Cardiac atrium fibroblast (primary cell): Measurements from ENCODE around the gene MYH15. TPM values are rescaled to one million over a fixed set of nuclear protein-coding genes. Genes with fewer than 3 reads are reported as not detected.

Source experiments
- total RNA-seq: library from RNA; depleted of rRNA; stranded (reverse); fragments of >200 nt; gene quantifications from 2 replicates; pipeline ENCODE4 v1.2.3, GENCODE V29; 2015

The MYH15 gene
- total RNA-seq = 0.18 and 0.97 TPM in 2 replicates

GRCh38 chr3:108510496-108510895 lies at the start of gene MYH15:
Gene MYH15, minus strand, starts transcription at chr3:108510596. Its CDS starts 66 bp downstream, at chr3:108510530.

Other genes starting within 250 kb of the MYH15 start
- not detected in 2 replicates for gene HHLA2, start 214.0 kb downstream of the MYH15 start, total RNA-seq
- 6.6 and 6.9 TPM in 2 replicates for gene CIP2A, start 78.8 kb upstream of the MYH15 start, total RNA-seq
- 4.7 TPM in 2 replicates for gene DZIP3, start 79.1 kb upstream of the MYH15 start, total RNA-seq
- gene RETNLB, start 246.8 kb upstream of the MYH15 start, total RNA-seq = not detected in 2 replicates